ENCODE data around the gene ADAP2. TPM values are rescaled to one million over a fixed set of nuclear protein-coding genes. Genes with fewer than 3 reads are reported as not detected.

ADAP2 gene
- total RNA-seq, 4 donors from 2014 or later, result 1.6 to 32.2 (median 13.6) TPM

- Histone ChIP-seq H3K27ac (peak overlapping the region; percentile 61 to 79 (median 69)), H3K36me3 (no peaks in the 10 kb centered on the region), H3K4me3 (peak overlapping the region; percentile 63 to 71 (median 66)), H3K9me3 (no peaks in the 10 kb centered on the region), H3K4me1 (no peaks in the 10 kb centered on the region), H3K27me3 (no peaks in the 10 kb centered on the region)
- TF ChIP-seq POLR2A (IDR thresholded peaks at IDR 0.05) (peak in 1 of 2 donors; percentile 13), CTCF (IDR thresholded peaks at IDR 0.05) (peak in 1 of 6 experiments; percentile 16)
- peak; percentile 69 to 81 (median 80) for DNase-seq
These were observed 86.8 kb downstream of the ADAP2 start for GRCh38 chr17:31008374-31009041.

Small RNAs within 50 kb of the gene (small RNA-seq; reads per million reads assigned to genes)
- gene AC138207.3 (0 reads per million in 2 donors), gene RN7SL138P (0 reads per million in 2 donors)

Other genes starting within 250 kb of the ADAP2 start
- gene CRLF3, start 97.3 kb upstream of the ADAP2 start, total RNA-seq, result 10 to 100 TPM in 3 of 4 donors, 1 to 10 TPM in 1; 7.9 to 45.4 (median 19.7) TPM
- gene ATAD5, start 90.0 kb upstream of the ADAP2 start, total RNA-seq, result 10 to 100 TPM in 1 of 4 donors, 1 to 10 TPM in 3; 2.3 to 14.0 (median 2.6) TPM
- 10 to 100 TPM in 2 of 4 donors, 1 to 10 TPM in 2; 7.4 to 25.9 (median 11.5) TPM for gene TEFM, start 15.7 kb upstream of the ADAP2 start, total RNA-seq
- 10 to 100 TPM; 18.4 to 31.4 (median 24.5) TPM for gene RNF135, start 49.1 kb downstream of the ADAP2 start, total RNA-seq
- 100 to 1,000 TPM in 2 of 4 donors, 10 to 100 TPM in 2; 66.8 to 106 (median 95.6) TPM for gene NF1, start 173.0 kb downstream of the ADAP2 start, total RNA-seq

All from Peyer's patch (tissue), 4 donors.